ENCODE data around the gene PCBP1.
"Not testable (repeated sequence)": the region's sequence is repeated elsewhere in the genome, so short reads cannot be mapped to it uniquely, and the experiment has no call there.

PCBP1 gene

DNA sequence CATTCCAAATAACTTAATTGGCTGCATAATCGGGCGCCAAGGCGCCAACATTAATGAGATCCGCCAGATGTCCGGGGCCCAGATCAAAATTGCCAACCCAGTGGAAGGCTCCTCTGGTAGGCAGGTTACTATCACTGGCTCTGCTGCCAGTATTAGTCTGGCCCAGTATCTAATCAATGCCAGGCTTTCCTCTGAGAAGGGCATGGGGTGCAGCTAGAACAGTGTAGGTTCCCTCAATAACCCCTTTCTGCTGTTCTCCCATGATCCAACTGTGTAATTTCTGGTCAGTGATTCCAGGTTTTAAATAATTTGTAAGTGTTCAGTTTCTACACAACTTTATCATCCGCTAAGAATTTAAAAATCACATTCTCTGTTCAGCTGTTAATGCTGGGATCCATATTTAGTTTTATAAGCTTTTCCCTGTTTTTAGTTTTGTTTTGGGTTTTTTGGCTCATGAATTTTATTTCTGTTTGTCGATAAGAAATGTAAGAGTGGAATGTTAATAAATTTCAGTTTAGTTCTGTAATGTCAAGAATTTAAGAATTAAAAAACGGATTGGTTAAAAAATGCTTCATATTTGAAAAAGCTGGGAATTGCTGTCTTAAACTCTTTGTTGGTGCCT is 1.4 kb downstream of the PCBP1 start:
- Histone ChIP-seq H3K27ac (ENCODE audit: low read depth, low read length) (peak overlapping the region; percentile 96), H3K27me3 (ENCODE audit: control insufficient read depth in 1 of 2, insufficient read depth in 2 of 2, low read length in 2 of 2) (no peaks in the 10 kb centered on the region), H3K4me3 (ENCODE audit: low read depth in 1 of 2, low read length in 2 of 2) (peak overlapping the region; percentile 94 to 96), H3K9me3 (ENCODE audit: control insufficient read depth in 1 of 2, low read length in 2 of 2) (no peaks in the 10 kb centered on the region), H3K9ac (ENCODE audit: low read depth in 1 of 2, low read length in 2 of 2) (peak overlapping the region; percentile 97 to 100), H3K36me3 (ENCODE audit: control insufficient read depth in 1 of 2, insufficient read depth in 2 of 2, low read length in 2 of 2) (peaks cover 0 to 6% of the 10 kb centered on the region in 2 donors), H3K4me1 (ENCODE audit: control insufficient read depth in 1 of 2, insufficient read depth in 2 of 2, low read length in 2 of 2) (peaks cover 41 to 43% of the 10 kb centered on the region in 2 donors)

DNA sequence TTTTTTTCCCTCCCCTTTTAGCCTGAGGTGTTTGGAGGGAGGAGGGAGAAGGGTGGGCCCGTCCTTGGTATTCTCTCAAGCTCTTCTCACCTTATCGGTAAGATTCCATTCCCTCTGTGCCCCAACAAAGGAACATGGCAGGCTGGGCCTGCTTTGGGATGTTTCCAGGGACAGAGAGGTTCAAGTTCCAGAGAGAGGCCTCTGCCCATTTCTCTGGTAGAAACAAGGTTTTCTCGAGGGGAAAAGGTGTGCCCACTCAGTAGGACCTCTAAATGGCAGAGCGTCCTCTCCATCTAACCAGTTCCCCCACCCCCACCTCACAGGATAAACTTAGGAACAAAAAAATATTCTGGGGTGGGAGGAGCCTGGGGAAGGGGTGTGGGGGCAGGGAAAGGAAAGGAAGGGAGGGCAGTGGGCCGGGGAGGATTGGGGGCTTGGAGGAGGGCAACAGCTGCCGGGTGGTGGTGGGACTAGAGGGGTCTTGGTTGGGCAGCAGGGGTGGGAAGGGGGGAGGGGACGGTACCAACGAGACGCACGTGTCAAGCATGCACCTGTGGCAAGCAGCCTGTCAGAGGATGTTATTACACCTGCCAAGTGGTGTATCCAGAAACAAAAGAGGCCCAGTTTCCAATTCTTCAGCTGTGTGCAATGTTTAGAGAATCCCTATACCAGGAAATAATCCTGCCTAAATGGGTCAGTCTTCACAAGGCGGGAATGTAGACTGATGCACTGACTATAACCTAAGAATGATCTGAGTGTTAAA is 2.1 kb downstream of the PCBP1 start:
- Histone ChIP-seq H3K4me3 (ENCODE audit: low read depth in 1 of 2, low read length in 2 of 2) (peak overlapping the region; percentile 94 to 96), H3K27ac (ENCODE audit: low read depth, low read length) (peak overlapping the region; percentile 45), H3K27me3 (ENCODE audit: control insufficient read depth in 1 of 2, insufficient read depth in 2 of 2, low read length in 2 of 2) (no peaks in the 10 kb centered on the region), H3K9me3 (ENCODE audit: control insufficient read depth in 1 of 2, low read length in 2 of 2) (no peaks in the 10 kb centered on the region), H3K36me3 (ENCODE audit: control insufficient read depth in 1 of 2, insufficient read depth in 2 of 2, low read length in 2 of 2) (peaks cover 0 to 6% of the 10 kb centered on the region in 2 donors), H3K9ac (ENCODE audit: low read depth in 1 of 2, low read length in 2 of 2) (peak overlapping the region; percentile 97 to 100), H3K4me1 (ENCODE audit: control insufficient read depth in 1 of 2, insufficient read depth in 2 of 2, low read length in 2 of 2) (peaks cover 34 to 43% of the 10 kb centered on the region in 2 donors)

DNA sequence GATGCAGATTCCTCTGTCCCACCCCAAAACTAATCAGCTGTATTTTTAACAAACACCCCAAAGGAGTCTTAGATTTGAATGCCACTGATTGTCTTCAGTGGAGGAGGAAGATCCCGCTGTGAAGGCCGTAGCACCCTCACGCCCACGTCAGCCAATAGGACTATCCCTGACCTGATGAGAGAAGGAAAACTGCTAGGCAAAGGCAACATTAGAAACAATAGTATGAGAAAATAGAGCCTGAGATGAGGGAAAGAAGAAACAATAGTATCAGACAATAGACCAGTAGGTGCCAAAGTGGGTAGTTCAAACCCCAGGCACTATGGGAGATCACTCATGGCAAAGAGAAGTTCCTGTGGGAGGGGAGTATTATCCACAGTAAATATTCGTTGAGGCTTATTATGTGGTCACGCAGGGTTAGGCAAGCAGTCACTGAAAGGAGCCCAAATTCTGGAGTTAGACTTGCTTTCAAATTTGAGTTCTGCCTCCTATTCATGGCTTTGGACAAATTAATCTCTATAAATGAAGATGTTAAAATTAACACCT is 2.8 kb downstream of the PCBP1 start:
- Histone ChIP-seq H3K27me3 (ENCODE audit: control insufficient read depth in 1 of 2, insufficient read depth in 2 of 2, low read length in 2 of 2) (no peaks in the 10 kb centered on the region), H3K9ac (ENCODE audit: low read depth in 1 of 2, low read length in 2 of 2) (peak overlapping the region; percentile 5 to 100), H3K4me3 (ENCODE audit: low read depth in 1 of 2, low read length in 2 of 2) (peak overlapping the region; percentile 94 to 96), H3K27ac (ENCODE audit: low read depth, low read length) (peak overlapping the region; percentile 43), H3K9me3 (ENCODE audit: control insufficient read depth in 1 of 2, low read length in 2 of 2) (no peaks in the 10 kb centered on the region), H3K36me3 (ENCODE audit: control insufficient read depth in 1 of 2, insufficient read depth in 2 of 2, low read length in 2 of 2) (peaks cover 0 to 6% of the 10 kb centered on the region in 2 donors), H3K4me1 (ENCODE audit: control insufficient read depth in 1 of 2, insufficient read depth in 2 of 2, low read length in 2 of 2) (peaks cover 27 to 44% of the 10 kb centered on the region in 2 donors)

DNA sequence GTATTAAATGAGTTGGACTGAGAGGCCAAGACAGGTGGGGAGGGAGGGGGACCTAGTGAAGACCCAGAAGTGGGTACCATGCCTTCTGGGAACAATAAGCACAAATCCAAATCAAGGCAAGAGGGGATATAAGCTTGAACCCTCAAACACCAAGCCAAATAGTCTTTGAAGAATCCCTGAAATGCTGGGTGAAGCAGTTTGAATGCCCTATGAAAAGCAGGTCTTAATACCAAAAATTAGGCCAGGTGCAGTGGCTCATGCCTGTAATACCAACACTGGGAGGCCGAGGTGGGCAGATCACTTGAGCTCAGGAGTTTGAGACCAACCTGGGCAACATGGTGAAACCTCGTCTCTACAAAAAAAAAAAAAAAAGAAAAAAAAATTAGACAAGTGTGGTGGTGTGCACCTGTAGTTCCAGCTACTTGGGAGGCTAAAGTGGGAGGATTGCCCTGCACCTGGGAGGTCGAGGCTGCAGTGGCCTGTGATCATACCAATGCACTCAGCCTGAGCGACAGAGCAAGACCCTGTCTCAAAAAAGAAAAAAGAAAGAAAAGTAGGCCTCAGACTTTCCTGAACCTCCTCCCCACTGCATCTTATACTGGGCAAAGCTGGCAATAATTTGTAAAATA is 3.5 kb downstream of the PCBP1 start:
- Histone ChIP-seq H3K27me3 (ENCODE audit: control insufficient read depth in 1 of 2, insufficient read depth in 2 of 2, low read length in 2 of 2) (no peaks in the 10 kb centered on the region), H3K27ac (ENCODE audit: low read depth, low read length) (no peak overlapping the region), H3K36me3 (ENCODE audit: control insufficient read depth in 1 of 2, insufficient read depth in 2 of 2, low read length in 2 of 2) (peaks cover 0 to 6% of the 10 kb centered on the region in 2 donors), H3K4me3 (ENCODE audit: low read depth in 1 of 2, low read length in 2 of 2) (no peak overlapping the region), H3K9me3 (ENCODE audit: control insufficient read depth in 1 of 2, low read length in 2 of 2) (no peaks in the 10 kb centered on the region), H3K9ac (ENCODE audit: low read depth in 1 of 2, low read length in 2 of 2) (no peak overlapping the region), H3K4me1 (ENCODE audit: control insufficient read depth in 1 of 2, insufficient read depth in 2 of 2, low read length in 2 of 2) (peaks cover 24 to 42% of the 10 kb centered on the region in 2 donors)

DNA sequence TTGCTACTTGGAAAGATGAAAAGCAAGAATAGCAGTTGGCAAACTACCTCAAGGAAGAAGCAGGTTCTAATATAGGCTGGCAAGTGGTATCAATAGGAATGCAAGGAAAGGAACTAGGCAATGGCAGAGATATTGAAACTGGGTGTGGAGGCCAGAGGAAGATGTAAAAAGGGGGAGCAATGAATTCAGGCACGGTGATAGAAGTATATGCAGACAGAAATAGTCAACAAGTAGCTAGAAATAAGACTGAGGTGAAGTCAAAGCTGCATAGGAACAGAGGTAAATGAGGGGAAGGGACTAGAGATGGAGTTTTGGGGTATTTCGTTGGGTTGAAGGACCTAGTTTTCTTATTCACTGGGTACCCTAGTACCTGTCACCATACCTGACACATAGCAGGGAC is 4.1 kb downstream of the PCBP1 start:
- Histone ChIP-seq H3K4me3 (ENCODE audit: low read depth in 1 of 2, low read length in 2 of 2) (no peak overlapping the region), H3K36me3 (ENCODE audit: control insufficient read depth in 1 of 2, insufficient read depth in 2 of 2, low read length in 2 of 2) (peaks cover 0 to 6% of the 10 kb centered on the region in 2 donors), H3K27me3 (ENCODE audit: control insufficient read depth in 1 of 2, insufficient read depth in 2 of 2, low read length in 2 of 2) (no peaks in the 10 kb centered on the region), H3K9me3 (ENCODE audit: control insufficient read depth in 1 of 2, low read length in 2 of 2) (no peaks in the 10 kb centered on the region), H3K27ac (ENCODE audit: low read depth, low read length) (no peak overlapping the region), H3K4me1 (ENCODE audit: control insufficient read depth in 1 of 2, insufficient read depth in 2 of 2, low read length in 2 of 2) (peaks cover 21 to 37% of the 10 kb centered on the region in 2 donors), H3K9ac (ENCODE audit: low read depth in 1 of 2, low read length in 2 of 2) (peak overlapping the region in 1 of 2 donors; percentile 30)

DNA sequence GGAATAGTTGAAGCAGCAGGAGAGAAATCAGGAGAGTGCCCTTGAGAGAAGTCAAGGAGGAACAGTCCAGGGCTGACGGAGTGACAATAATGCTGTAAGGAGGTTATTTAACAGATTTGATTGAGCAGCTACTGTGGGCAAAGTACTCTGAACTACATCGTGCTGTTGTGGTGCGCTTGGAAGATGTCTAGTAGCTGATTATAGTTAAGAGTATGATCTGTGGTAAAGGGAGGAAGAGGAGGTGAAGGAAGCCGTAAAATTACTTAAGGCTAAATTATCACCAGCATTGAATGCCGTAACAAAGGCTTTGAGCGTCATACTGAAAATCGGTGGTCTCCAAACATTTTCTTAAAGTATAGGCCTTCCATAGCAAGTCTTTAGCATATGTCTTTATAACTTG is 4.5 kb downstream of the PCBP1 start:
- Histone ChIP-seq H3K27ac (ENCODE audit: low read depth, low read length) (no peak overlapping the region), H3K36me3 (ENCODE audit: control insufficient read depth in 1 of 2, insufficient read depth in 2 of 2, low read length in 2 of 2) (peaks cover 0 to 6% of the 10 kb centered on the region in 2 donors), H3K4me1 (ENCODE audit: control insufficient read depth in 1 of 2, insufficient read depth in 2 of 2, low read length in 2 of 2) (peaks cover 21 to 37% of the 10 kb centered on the region in 2 donors), H3K9me3 (ENCODE audit: control insufficient read depth in 1 of 2, low read length in 2 of 2) (no peaks in the 10 kb centered on the region), H3K27me3 (ENCODE audit: control insufficient read depth in 1 of 2, insufficient read depth in 2 of 2, low read length in 2 of 2) (no peaks in the 10 kb centered on the region), H3K4me3 (ENCODE audit: low read depth in 1 of 2, low read length in 2 of 2) (no peak overlapping the region), H3K9ac (ENCODE audit: low read depth in 1 of 2, low read length in 2 of 2) (no peak overlapping the region)

DNA sequence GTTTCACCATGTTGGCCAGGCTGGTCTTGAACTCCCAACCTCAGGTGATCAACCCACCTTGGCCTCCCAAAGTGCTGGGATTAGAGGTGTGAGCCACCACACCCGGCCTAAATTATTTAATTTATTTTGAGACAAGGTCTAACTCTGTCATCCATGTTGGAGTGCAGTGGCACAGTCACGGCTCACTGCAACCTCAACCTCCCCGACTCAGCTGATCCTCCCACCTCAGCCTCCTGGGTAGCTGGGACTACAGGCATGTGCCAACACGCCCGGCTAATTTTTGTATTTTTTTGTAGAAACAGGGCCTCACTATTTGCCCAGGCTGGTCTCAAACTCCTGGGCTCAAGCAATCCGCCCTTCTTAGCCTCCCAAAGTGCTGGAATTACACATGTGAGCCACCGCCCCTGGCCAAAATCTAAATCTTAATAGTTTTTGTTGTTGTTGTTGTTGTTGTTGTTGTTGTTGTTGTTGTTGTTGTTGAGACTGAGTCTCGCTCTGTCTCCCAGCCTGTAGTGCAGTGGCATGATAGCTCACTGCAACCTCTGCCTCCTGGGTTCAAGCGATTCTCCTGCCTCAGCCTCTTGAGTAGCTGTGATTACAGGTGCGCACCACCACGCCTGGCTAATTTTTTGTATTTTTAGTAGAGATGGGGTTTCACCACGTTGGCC is 5.4 kb downstream of the PCBP1 start:
- H3K4me1 ChIP-seq (ENCODE audit: control insufficient read depth in 1 of 2, insufficient read depth in 2 of 2, low read length in 2 of 2): peaks cover 21 to 37% of the 10 kb centered on the region in 2 donors
- H3K9me3 ChIP-seq (ENCODE audit: control insufficient read depth in 1 of 2, low read length in 2 of 2); H3K27ac ChIP-seq (ENCODE audit: low read depth, low read length); H3K4me3 ChIP-seq (ENCODE audit: low read depth in 1 of 2, low read length in 2 of 2); H3K27me3 ChIP-seq (ENCODE audit: control insufficient read depth in 1 of 2, insufficient read depth in 2 of 2, low read length in 2 of 2); H3K9ac ChIP-seq (ENCODE audit: low read depth in 1 of 2, low read length in 2 of 2); H3K36me3 ChIP-seq (ENCODE audit: control insufficient read depth in 1 of 2, insufficient read depth in 2 of 2, low read length in 2 of 2): not testable (repeated sequence)

DNA sequence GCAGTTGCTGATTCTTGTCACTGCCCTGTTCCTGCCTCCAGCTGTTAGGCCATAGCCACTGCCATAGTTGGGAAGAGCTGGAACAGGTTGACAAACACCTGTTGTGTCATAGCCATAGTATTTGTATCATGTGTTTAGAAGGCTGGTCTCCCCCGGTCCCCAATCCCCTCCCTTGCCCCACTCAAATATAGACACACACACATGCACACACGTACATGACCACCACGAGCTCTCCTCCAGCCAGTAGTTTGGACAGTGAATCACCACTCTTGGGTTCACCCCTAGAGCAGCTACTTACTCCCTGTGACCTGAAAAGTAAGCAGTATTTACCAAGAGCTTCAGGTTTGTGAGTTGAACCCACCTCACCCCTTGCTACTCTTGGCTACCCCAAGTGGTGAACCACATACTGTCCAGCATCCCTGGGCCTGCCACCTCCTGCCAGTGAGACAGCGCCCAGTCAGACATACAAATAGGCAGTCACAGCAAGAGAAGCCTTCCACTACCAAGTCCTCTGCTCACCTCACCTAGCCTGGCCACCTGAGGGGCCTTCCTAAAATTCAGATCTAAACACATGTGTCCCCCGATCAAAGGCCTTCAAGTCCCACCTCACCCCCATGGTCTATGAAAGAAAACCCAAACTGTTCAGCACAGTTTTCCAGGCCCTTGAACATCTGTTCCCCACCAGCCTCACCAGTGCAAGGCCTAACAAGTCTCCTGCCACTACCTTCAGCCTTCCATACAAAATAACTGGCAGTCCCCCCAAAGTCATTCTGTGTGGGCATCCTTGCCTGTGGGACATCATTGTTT is 7.1 kb downstream of the PCBP1 start:
- H3K27ac ChIP-seq (ENCODE audit: low read depth, low read length): peak overlapping the region; percentile 47
- H3K4me3 ChIP-seq (ENCODE audit: low read depth in 1 of 2, low read length in 2 of 2): peak overlapping the region in 1 of 2 donors; percentile 10
- H3K36me3 ChIP-seq (ENCODE audit: control insufficient read depth in 1 of 2, insufficient read depth in 2 of 2, low read length in 2 of 2): no peaks in the 10 kb centered on the region
- peak overlapping the region in 1 of 2 donors; percentile 3 for H3K9ac ChIP-seq (ENCODE audit: low read depth in 1 of 2, low read length in 2 of 2)
- peaks cover 12 to 36% of the 10 kb centered on the region in 2 donors for H3K4me1 ChIP-seq (ENCODE audit: control insufficient read depth in 1 of 2, insufficient read depth in 2 of 2, low read length in 2 of 2)
- H3K9me3 ChIP-seq (ENCODE audit: control insufficient read depth in 1 of 2, low read length in 2 of 2): no peaks in the 10 kb centered on the region
- H3K27me3 ChIP-seq (ENCODE audit: control insufficient read depth in 1 of 2, insufficient read depth in 2 of 2, low read length in 2 of 2): no peaks in the 10 kb centered on the region

DNA sequence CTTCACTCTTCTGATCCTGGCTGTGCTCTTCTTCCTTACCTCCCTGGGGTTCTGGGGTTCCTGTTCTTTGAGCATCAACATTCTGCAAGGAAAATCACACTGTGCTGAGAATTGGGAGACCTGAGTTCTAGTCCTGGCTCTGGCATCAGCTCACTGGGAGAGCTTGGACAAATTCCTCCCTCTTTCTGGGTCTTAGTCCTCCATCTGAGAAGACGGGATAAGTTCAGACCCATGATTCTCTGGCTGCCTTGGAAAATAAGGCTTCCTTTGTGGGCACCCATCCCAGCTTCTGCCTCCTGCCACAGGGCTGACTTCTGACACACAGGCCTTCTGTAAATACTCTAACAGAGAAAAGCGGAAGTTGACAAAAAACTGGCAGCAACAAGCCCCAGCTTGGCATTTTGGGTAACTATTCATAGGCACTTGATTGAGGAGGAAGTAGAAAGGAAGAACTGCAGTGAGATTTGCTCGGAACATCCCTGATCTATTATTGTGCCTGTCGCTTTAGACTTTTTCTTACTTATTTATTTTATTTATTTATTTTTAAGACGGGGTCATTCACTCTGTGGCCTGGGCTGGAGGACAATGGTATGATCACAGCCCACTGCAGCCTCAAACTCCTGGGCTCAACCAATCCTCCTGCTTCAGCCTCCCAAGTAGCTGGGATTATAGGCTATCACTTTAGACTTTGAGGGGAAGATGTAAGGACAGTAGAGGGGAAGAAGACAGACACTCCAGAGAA is 7.9 kb downstream of the PCBP1 start:
- Histone ChIP-seq H3K27ac (ENCODE audit: low read depth, low read length) (peak overlapping the region; percentile 47), H3K9ac (ENCODE audit: low read depth in 1 of 2, low read length in 2 of 2) (peak overlapping the region; percentile 3 to 33), H3K9me3 (ENCODE audit: control insufficient read depth in 1 of 2, low read length in 2 of 2) (no peaks in the 10 kb centered on the region), H3K36me3 (ENCODE audit: control insufficient read depth in 1 of 2, insufficient read depth in 2 of 2, low read length in 2 of 2) (no peaks in the 10 kb centered on the region), H3K4me1 (ENCODE audit: control insufficient read depth in 1 of 2, insufficient read depth in 2 of 2, low read length in 2 of 2) (peaks cover 6 to 28% of the 10 kb centered on the region in 2 donors), H3K4me3 (ENCODE audit: low read depth in 1 of 2, low read length in 2 of 2) (peak overlapping the region in 1 of 2 donors; percentile 15), H3K27me3 (ENCODE audit: control insufficient read depth in 1 of 2, insufficient read depth in 2 of 2, low read length in 2 of 2) (no peaks in the 10 kb centered on the region)
